ENCODE data around the gene RNF43. TPM values are rescaled to one million over a fixed set of nuclear protein-coding genes. Genes with fewer than 3 reads are reported as not detected.

The RNF43 gene
- total RNA-seq, 2 experiments from 2014 or later = 0.23 to 0.52 TPM

GRCh38 chr17:58416396-58416795 lies 938 bp downstream of the RNF43 start:
- Mint-ChIP-seq H3K27ac (no peak overlapping the region), H3K36me3 (no peaks in the 10 kb centered on the region), H3K4me1 (peaks cover 32% of the 10 kb centered on the region), H3K27me3 (peaks cover 2% of the 10 kb centered on the region), H3K4me3 (no peak overlapping the region), H3K9me3 (ENCODE audit: low read depth) (no peaks in the 10 kb centered on the region)
- CTCF ChIA-PET = interaction anchor here (0.6 to 1.9 kb wide), 9 partner anchors 10 to 216 kb away, joined by 4 to 20 read pairs (median 6); partner anchors contain the start of genes HSF5 and SUPT4H1
- ATAC-seq (no peak), DNase-seq (no peak)

DNA sequence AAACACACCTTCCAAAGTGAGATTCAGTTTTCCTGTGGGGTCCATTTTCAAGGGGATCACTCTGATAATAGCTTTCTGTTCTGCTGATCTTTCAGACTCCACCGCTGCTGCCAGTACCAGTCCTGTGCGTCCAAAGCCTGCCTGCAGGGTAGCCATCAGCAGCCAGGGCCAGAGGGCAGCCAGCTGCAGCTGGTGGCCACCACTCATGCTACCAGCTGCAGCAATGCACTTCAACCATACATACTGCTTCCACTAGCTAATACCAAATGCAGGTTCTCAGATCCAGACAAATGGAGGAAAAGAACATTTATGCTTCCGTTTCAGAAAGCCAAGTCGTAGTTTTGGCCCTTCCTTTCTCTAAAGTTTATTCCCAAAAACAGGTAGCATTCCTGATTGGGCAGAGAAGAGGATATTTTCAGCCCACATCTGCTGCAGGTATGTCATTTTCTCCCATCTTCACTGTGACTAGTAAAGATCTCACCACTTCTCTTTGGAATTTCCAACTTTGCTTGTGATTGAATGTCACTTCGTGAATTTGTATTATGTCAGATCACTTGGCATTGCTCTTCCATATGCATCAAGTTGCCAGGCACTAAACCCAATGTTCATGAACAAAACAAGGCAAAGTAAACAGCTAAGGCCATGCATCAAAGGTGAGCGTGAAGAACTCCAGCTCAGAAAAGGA lies 1.8 kb downstream of the RNF43 start:
- peaks cover 32% of the 10 kb centered on the region for H3K4me1 Mint-ChIP-seq
- DNase-seq = no peak
- H3K27ac Mint-ChIP-seq = no peak overlapping the region
- H3K9me3 Mint-ChIP-seq (ENCODE audit: low read depth) = no peaks in the 10 kb centered on the region
- H3K4me3 Mint-ChIP-seq = no peak overlapping the region
- H3K36me3 Mint-ChIP-seq = no peaks in the 10 kb centered on the region
- CTCF ChIA-PET = interaction anchor here (0.6 to 1.9 kb wide), 12 partner anchors 10 to 215 kb away, joined by 3 to 8 read pairs (median 4); partner anchors contain the start of gene HSF5
- no peak for ATAC-seq
- no peaks in the 10 kb centered on the region for H3K27me3 Mint-ChIP-seq

- no peak overlapping the region for H3K4me3 Mint-ChIP-seq
- H3K27ac Mint-ChIP-seq = no peak overlapping the region
- DNase-seq (no peak), ATAC-seq (no peak)
- H3K27me3 Mint-ChIP-seq = no peaks in the 10 kb centered on the region
- H3K36me3 Mint-ChIP-seq = no peaks in the 10 kb centered on the region
- H3K4me1 Mint-ChIP-seq = peaks cover 32% of the 10 kb centered on the region
- H3K9me3 Mint-ChIP-seq (ENCODE audit: low read depth) = no peaks in the 10 kb centered on the region
- CTCF ChIA-PET = interaction anchor here (0.6 to 2.7 kb wide), 12 partner anchors 11 to 480 kb away, joined by 3 to 14 read pairs (median 4); no protein-coding TSS in a partner anchor
Observed at GRCh38 chr17:58414596-58414997, 2.7 kb downstream of the RNF43 start.

GRCh38 chr17:58413684-58414083 lies 3.6 kb downstream of the RNF43 start:
- no peak overlapping the region for H3K27ac Mint-ChIP-seq
- H3K4me3 Mint-ChIP-seq = no peak overlapping the region
- H3K36me3 Mint-ChIP-seq = no peaks in the 10 kb centered on the region
- no peaks in the 10 kb centered on the region for H3K9me3 Mint-ChIP-seq (ENCODE audit: low read depth)
- ATAC-seq = no peak
- no peak for DNase-seq
- H3K4me1 Mint-ChIP-seq = peaks cover 32% of the 10 kb centered on the region
- CTCF ChIA-PET = interaction anchor here (2.7 kb wide), 1 partner anchor 96 kb away, joined by 14 read pairs; no protein-coding TSS in a partner anchor
- no peaks in the 10 kb centered on the region for H3K27me3 Mint-ChIP-seq

DNA sequence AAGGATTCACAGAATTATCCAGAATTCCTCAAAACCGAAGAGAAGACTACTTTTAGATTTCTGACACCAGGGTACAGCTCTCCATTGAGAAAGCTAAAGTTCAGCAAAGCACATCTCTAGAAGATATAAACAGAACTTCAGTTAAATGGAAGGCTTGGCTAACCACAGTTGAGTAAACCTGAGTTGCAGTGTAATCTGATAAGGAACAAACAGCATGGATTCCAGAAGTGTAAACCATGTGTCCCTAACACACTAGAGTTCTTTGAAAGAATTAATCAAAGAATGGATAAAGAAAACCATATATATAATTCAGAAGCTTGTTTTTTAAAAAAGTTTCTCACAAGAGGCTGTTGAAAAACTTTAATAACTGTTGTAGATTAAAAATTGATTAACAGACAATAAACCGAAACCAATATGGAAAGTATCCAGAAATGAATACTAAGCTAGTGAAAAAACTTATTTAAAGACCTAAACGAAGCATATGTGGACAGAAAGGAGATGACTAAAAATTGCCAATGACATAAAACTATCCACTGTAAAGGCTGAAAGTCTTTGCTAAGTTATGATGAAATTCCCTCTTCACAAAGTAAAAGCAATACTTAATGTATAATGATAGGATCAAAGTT lies 4.3 kb downstream of the RNF43 start:
- no peaks in the 10 kb centered on the region for H3K36me3 Mint-ChIP-seq
- peaks cover 27% of the 10 kb centered on the region for H3K4me1 Mint-ChIP-seq
- CTCF ChIA-PET = interaction anchor here (2.7 kb wide), 1 partner anchor 95 kb away, joined by 14 read pairs; no protein-coding TSS in a partner anchor
- DNase-seq (no peak), ATAC-seq (peak; percentile 25)
- no peaks in the 10 kb centered on the region for H3K27me3 Mint-ChIP-seq
- H3K9me3 Mint-ChIP-seq (ENCODE audit: low read depth) = no peaks in the 10 kb centered on the region
- no peak overlapping the region for H3K4me3 Mint-ChIP-seq
- peak overlapping the region; percentile 31 for H3K27ac Mint-ChIP-seq

- Mint-ChIP-seq H3K9me3 (ENCODE audit: low read depth) (no peaks in the 10 kb centered on the region), H3K27ac (no peak overlapping the region), H3K4me3 (no peak overlapping the region), H3K4me1 (peaks cover 19% of the 10 kb centered on the region), H3K27me3 (no peaks in the 10 kb centered on the region), H3K36me3 (no peaks in the 10 kb centered on the region)
- no peak for DNase-seq
- no peak for ATAC-seq
- CTCF ChIA-PET = interaction anchor here (2.7 kb wide), 1 partner anchor 94 kb away, joined by 14 read pairs; no protein-coding TSS in a partner anchor
Observed at GRCh38 chr17:58412064-58412703, 5.2 kb downstream of the RNF43 start.

DNA sequence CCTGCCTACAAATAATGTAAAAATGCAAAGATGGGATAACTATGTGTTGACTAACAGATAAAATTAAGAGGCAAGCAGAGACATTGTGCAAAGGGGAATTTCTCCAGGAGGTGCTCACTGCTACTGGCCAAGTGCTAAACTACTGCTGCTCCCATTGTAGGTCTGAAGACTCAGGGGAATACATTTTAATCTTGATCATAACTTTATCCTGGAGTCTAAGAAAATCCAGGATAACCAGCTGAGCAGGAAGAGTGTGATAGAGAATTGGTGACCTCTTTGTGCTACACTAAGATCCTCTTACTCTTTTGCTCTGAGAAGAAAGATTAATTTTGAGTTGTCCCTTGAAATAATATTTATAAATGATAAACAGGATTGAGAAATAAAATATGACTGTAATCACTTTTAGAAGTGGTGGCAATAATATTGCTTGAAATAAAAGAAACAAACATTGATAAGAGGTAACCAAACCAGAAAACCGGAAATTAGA lies 5.9 kb downstream of the RNF43 start:
- no peak for ATAC-seq
- no peaks in the 10 kb centered on the region for H3K9me3 Mint-ChIP-seq (ENCODE audit: low read depth)
- H3K4me3 Mint-ChIP-seq = no peak overlapping the region
- peaks cover 16% of the 10 kb centered on the region for H3K4me1 Mint-ChIP-seq
- no peak overlapping the region for H3K27ac Mint-ChIP-seq
- CTCF ChIA-PET = no interaction called here
- DNase-seq = no peak
- no peaks in the 10 kb centered on the region for H3K36me3 Mint-ChIP-seq
- H3K27me3 Mint-ChIP-seq = no peaks in the 10 kb centered on the region

- no peak for ATAC-seq
- Mint-ChIP-seq H3K27me3 (no peaks in the 10 kb centered on the region), H3K36me3 (no peaks in the 10 kb centered on the region), H3K4me3 (no peak overlapping the region), H3K4me1 (peaks cover 16% of the 10 kb centered on the region), H3K27ac (no peak overlapping the region), H3K9me3 (ENCODE audit: low read depth) (no peaks in the 10 kb centered on the region)
- CTCF ChIA-PET = no interaction called here
- DNase-seq = no peak
Observed at GRCh38 chr17:58410714-58411407, 6.5 kb downstream of the RNF43 start.

GRCh38 chr17:58409432-58409831 lies 7.9 kb downstream of the RNF43 start:
- Mint-ChIP-seq H3K4me1 (peaks cover 16% of the 10 kb centered on the region), H3K27ac (no peak overlapping the region), H3K4me3 (no peak overlapping the region), H3K27me3 (no peaks in the 10 kb centered on the region), H3K9me3 (ENCODE audit: low read depth) (no peaks in the 10 kb centered on the region), H3K36me3 (no peaks in the 10 kb centered on the region)
- DNase-seq = no peak
- ATAC-seq = no peak
- CTCF ChIA-PET = interaction anchor here (1.8 kb wide), 1 partner anchor 92 kb away, joined by 6 read pairs; no protein-coding TSS in a partner anchor

DNA sequence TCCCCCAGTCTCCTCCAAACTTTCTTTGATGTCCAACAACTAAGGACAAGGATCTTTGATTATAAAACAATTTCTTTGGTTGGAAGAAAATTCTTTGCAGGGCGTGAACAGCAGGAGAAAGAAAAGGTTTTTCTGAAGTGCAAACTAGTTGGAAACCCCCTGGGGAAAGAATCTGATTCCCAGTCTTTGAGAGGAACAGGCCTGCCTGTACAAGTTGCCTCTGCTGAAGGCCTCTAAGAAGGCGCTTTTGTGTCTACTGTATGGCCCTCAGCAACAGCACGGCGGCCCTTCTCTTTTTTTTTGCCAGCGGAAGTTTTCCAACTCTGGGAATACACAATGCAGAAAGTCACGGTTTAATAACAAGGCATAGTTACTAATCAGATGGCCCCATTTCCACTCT lies 14.0 kb downstream of the RNF43 start:
- CTCF ChIA-PET = no interaction called here
- H3K4me3 Mint-ChIP-seq = no peak overlapping the region
- H3K36me3 Mint-ChIP-seq = no peaks in the 10 kb centered on the region
- no peaks in the 10 kb centered on the region for H3K27me3 Mint-ChIP-seq
- DNase-seq (no peak), ATAC-seq (no peak)
- no peak overlapping the region for H3K27ac Mint-ChIP-seq
- H3K9me3 Mint-ChIP-seq (ENCODE audit: low read depth) = no peaks in the 10 kb centered on the region
- peaks cover 8% of the 10 kb centered on the region for H3K4me1 Mint-ChIP-seq

- peaks cover 2% of the 10 kb centered on the region for H3K27me3 Mint-ChIP-seq
- no peaks in the 10 kb centered on the region for H3K36me3 Mint-ChIP-seq
- H3K9me3 Mint-ChIP-seq (ENCODE audit: low read depth) = no peaks in the 10 kb centered on the region
- no peak overlapping the region for H3K27ac Mint-ChIP-seq
- DNase-seq (no peak), ATAC-seq (no peak)
- peaks cover 8% of the 10 kb centered on the region for H3K4me1 Mint-ChIP-seq
- CTCF ChIA-PET = no interaction called here
- H3K4me3 Mint-ChIP-seq = no peak overlapping the region
Observed at GRCh38 chr17:58402679-58403078, 14.7 kb downstream of the RNF43 start.

DNA sequence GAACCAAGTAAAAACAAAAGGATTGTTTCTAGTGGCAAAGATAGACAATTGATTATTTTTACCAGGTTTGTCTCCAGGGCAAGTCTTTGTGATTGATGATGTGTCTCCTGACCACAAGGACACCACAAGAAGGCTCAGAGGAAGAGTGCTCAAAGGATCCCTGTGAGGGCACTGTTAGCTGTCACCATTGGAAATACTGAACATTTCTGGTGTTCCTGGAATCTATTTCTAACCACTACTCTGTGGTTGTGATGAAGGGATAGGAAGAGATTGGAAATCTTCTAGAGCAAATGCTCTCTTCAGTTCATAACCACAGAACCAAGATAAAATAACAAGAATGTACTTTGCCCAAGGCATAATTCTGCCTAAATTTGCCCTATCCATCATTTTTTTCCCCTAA lies 15.3 kb downstream of the RNF43 start:
- Mint-ChIP-seq H3K4me3 (no peak overlapping the region), H3K36me3 (no peaks in the 10 kb centered on the region), H3K4me1 (peaks cover 8% of the 10 kb centered on the region), H3K9me3 (ENCODE audit: low read depth) (no peaks in the 10 kb centered on the region), H3K27me3 (peaks cover 2% of the 10 kb centered on the region), H3K27ac (no peak overlapping the region)
- CTCF ChIA-PET = no interaction called here
- ATAC-seq = peak; percentile 61
- DNase-seq = peak; percentile 47

- no peaks in the 10 kb centered on the region for H3K9me3 Mint-ChIP-seq (ENCODE audit: low read depth)
- no peak overlapping the region for H3K27ac Mint-ChIP-seq
- no peaks in the 10 kb centered on the region for H3K36me3 Mint-ChIP-seq
- CTCF ChIA-PET = no interaction called here
- H3K4me3 Mint-ChIP-seq = no peak overlapping the region
- no peak for DNase-seq
- peaks cover 2% of the 10 kb centered on the region for H3K27me3 Mint-ChIP-seq
- ATAC-seq = no peak
- peaks cover 8% of the 10 kb centered on the region for H3K4me1 Mint-ChIP-seq
Observed at GRCh38 chr17:58401287-58401686, 16.0 kb downstream of the RNF43 start.

All from activated CD8-positive, alpha-beta memory T cell treated with anti-CD3 and anti-CD28 coated beads, Interleukin-2, amount 10 ng/mL, durations not matched to agents 7 days and 5 days (primary cell).